Measurements from ENCODE around the gene ABI2.

ABI2 gene

DNA sequence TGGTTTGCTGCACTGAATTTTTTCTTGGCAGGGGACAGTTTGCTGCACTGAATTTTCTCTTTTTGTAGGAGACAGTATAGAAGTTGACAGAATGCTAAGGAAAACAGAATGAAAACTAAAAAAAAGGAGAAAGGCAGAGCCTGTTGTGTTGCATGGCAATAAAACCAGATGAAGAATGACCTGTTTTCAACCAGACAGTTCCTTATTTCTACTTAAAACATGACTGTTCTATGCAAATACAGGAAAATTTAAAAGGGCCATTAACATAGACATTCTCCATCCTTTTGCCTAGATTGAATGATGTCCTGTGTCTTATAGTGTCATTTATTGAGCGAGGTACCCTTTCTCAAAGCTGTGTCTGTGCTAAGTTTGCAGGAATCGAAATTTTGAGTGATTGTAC lies 33.3 kb downstream of the ABI2 start:
- no peaks in the 10 kb centered on the region; a peak in 1 of 3 replicates for H3K36me3 ChIP-seq (ENCODE audit: control insufficient read depth in 2 of 2, insufficient read depth in 1 of 2, low read length in 2 of 2)
- TF ChIP-seq ZNF791 (tag by site-specific recombination; IDR thresholded peaks at IDR 0.05) (no peak), ZNF214 (tag by site-specific recombination; IDR thresholded peaks at IDR 0.05; ENCODE audit: borderline replicate concordance) (no peak), ZNF423 (tag by site-specific recombination; IDR thresholded peaks at IDR 0.05) (no peak), ZNF2 (tag by site-specific recombination; IDR thresholded peaks at IDR 0.05) (no peak), ZEB2 (tag by site-specific recombination; IDR thresholded peaks at IDR 0.05) (no peak), ZNF624 (tag by site-specific recombination; IDR thresholded peaks at IDR 0.05) (no peak), MYNN (tag by site-specific recombination; IDR thresholded peaks at IDR 0.05; ENCODE audit: borderline replicate concordance) (no peak), ZNF626 (tag by site-specific recombination; IDR thresholded peaks at IDR 0.05) (no peak)
- H3K9me3 ChIP-seq (ENCODE audit: control insufficient read depth, insufficient read depth, low read depth, low read length) = no peaks in the 10 kb centered on the region
- no peaks in the 10 kb centered on the region for H3K4me1 ChIP-seq (ENCODE audit: control insufficient read depth, insufficient read depth, low read length)
- H3K4me3 ChIP-seq (ENCODE audit: low read depth, low read length) = no peak overlapping the region
- CTCF ChIA-PET = no interaction called here
- POLR2A ChIA-PET = no interaction called here
- H3K27ac ChIP-seq (ENCODE audit: extremely low read depth, low read depth, low read length) = no peak overlapping the region

DNA sequence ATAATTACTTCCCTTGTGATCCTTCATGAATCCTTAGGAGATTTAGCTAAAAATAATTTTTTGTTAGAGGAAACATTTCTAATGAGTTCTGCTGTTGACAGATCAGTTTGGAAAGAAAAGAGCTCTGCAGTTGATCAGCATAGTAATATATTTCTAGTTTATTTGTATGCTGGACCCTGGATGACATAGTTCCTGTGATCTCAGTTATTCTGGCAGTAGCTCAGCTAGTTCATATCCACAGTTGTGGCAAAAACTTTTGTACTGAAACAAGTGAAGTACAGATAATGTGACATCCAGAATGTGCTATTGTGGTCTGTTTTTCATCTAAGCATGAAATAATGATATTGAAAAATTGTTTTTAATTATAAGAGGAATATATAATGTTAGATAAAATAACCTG lies 33.7 kb downstream of the ABI2 start:
- CTCF ChIA-PET = no interaction called here
- peaks cover 0 to 2% of the 10 kb centered on the region in 2 experiments; a peak in 2 of 3 replicates for H3K36me3 ChIP-seq (ENCODE audit: control insufficient read depth in 2 of 2, insufficient read depth in 1 of 2, low read length in 2 of 2)
- no peak overlapping the region for H3K4me3 ChIP-seq (ENCODE audit: low read depth, low read length)
- TF ChIP-seq BCL11B (tag by site-specific recombination; IDR thresholded peaks at IDR 0.05; ENCODE audit: low read depth) (no peak), SCRT2 (tag by site-specific recombination; IDR thresholded peaks at IDR 0.05) (no peak), ZNF350 (tag by site-specific recombination; IDR thresholded peaks at IDR 0.05) (no peak), SALL2 (tag by site-specific recombination; IDR thresholded peaks at IDR 0.05; ENCODE audit: borderline replicate concordance) (no peak), ZNF140 (tag by site-specific recombination; IDR thresholded peaks at IDR 0.05) (no peak), ZNF404 (tag by site-specific recombination; IDR thresholded peaks at IDR 0.05) (no peak), ZNF169 (tag by site-specific recombination; IDR thresholded peaks at IDR 0.05) (no peak), ZIC2 (tag by site-specific recombination; IDR thresholded peaks at IDR 0.05) (no peak), ZNF785 (tag by site-specific recombination; IDR thresholded peaks at IDR 0.05) (no peak), ZBTB1 (tag by site-specific recombination; IDR thresholded peaks at IDR 0.05) (no peak), GLIS2 (tag by site-specific recombination; IDR thresholded peaks at IDR 0.05) (no peak), ZNF658 (tag by site-specific recombination; IDR thresholded peaks at IDR 0.05) (no peak), ZNF274 (IDR thresholded peaks at IDR 0.05; ENCODE audit: low read length) (no peak), ZNF274 (tag by site-specific recombination; IDR thresholded peaks at IDR 0.05; ENCODE audit: borderline replicate concordance) (no peak), ZNF830 (tag by site-specific recombination; IDR thresholded peaks at IDR 0.05; ENCODE audit: low read depth) (no peak), GLIS1 (tag by site-specific recombination; IDR thresholded peaks at IDR 0.05) (no peak)
- TF ChIP-seq, protein P1, sequence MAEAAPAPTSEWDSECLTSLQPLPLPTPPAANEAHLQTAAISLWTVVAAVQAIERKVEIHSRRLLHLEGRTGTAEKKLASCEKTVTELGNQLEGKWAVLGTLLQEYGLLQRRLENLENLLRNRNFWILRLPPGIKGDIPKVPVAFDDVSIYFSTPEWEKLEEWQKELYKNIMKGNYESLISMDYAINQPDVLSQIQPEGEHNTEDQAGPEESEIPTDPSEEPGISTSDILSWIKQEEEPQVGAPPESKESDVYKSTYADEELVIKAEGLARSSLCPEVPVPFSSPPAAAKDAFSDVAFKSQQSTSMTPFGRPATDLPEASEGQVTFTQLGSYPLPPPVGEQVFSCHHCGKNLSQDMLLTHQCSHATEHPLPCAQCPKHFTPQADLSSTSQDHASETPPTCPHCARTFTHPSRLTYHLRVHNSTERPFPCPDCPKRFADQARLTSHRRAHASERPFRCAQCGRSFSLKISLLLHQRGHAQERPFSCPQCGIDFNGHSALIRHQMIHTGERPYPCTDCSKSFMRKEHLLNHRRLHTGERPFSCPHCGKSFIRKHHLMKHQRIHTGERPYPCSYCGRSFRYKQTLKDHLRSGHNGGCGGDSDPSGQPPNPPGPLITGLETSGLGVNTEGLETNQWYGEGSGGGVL (tag by site-specific recombination; IDR thresholded peaks at IDR 0.05) = no peak
- TF ChIP-seq, protein P2, sequence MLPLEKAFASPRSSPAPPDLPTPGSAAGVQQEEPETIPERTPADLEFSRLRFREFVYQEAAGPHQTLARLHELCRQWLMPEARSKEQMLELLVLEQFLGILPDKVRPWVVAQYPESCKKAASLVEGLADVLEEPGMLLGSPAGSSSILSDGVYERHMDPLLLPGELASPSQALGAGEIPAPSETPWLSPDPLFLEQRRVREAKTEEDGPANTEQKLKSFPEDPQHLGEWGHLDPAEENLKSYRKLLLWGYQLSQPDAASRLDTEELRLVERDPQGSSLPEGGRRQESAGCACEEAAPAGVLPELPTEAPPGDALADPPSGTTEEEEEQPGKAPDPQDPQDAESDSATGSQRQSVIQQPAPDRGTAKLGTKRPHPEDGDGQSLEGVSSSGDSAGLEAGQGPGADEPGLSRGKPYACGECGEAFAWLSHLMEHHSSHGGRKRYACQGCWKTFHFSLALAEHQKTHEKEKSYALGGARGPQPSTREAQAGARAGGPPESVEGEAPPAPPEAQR (tag by site-specific recombination; IDR thresholded peaks at IDR 0.05) = no peak
- TF ChIP-seq, protein P3, sequence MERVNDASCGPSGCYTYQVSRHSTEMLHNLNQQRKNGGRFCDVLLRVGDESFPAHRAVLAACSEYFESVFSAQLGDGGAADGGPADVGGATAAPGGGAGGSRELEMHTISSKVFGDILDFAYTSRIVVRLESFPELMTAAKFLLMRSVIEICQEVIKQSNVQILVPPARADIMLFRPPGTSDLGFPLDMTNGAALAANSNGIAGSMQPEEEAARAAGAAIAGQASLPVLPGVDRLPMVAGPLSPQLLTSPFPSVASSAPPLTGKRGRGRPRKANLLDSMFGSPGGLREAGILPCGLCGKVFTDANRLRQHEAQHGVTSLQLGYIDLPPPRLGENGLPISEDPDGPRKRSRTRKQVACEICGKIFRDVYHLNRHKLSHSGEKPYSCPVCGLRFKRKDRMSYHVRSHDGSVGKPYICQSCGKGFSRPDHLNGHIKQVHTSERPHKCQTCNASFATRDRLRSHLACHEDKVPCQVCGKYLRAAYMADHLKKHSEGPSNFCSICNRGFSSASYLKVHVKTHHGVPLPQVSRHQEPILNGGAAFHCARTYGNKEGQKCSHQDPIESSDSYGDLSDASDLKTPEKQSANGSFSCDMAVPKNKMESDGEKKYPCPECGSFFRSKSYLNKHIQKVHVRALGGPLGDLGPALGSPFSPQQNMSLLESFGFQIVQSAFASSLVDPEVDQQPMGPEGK (tag by site-specific recombination; IDR thresholded peaks at IDR 0.05) = no peak
- TF ChIP-seq, protein P4, sequence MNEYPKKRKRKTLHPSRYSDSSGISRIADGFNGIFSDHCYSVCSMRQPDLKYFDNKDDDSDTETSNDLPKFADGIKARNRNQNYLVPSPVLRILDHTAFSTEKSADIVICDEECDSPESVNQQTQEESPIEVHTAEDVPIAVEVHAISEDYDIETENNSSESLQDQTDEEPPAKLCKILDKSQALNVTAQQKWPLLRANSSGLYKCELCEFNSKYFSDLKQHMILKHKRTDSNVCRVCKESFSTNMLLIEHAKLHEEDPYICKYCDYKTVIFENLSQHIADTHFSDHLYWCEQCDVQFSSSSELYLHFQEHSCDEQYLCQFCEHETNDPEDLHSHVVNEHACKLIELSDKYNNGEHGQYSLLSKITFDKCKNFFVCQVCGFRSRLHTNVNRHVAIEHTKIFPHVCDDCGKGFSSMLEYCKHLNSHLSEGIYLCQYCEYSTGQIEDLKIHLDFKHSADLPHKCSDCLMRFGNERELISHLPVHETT (tag by site-specific recombination; IDR thresholded peaks at IDR 0.05) = no peak
- POLR2A ChIA-PET = no interaction called here
- no peaks in the 10 kb centered on the region for H3K4me1 ChIP-seq (ENCODE audit: control insufficient read depth, insufficient read depth, low read length)
- no peaks in the 10 kb centered on the region for H3K9me3 ChIP-seq (ENCODE audit: control insufficient read depth, insufficient read depth, low read depth, low read length)
- no peak overlapping the region for H3K27ac ChIP-seq (ENCODE audit: extremely low read depth, low read depth, low read length)
